CD14-positive monocyte (primary cell): Measurements from ENCODE around the gene CYP26C1. TPM values are rescaled to one million over a fixed set of nuclear protein-coding genes. Genes with fewer than 3 reads are reported as not detected.
"Not testable (repeated sequence)": the region's sequence is repeated elsewhere in the genome, so short reads cannot be mapped to it uniquely, and the experiment has no call there.

Experiments
- DNase-seq, 3 donors: peaks; one replicate each; pipeline ENCODE4 v3.0.0-alpha.2; 2011 to 2022
- H2AFZ ChIP-seq: 2 replicates; pipeline ENCODE4 v1.6.0; 2012; ENCODE audit warnings: mild to moderate bottlenecking, low read depth, low read length, inconsistent platforms; ENCODE audit not compliant: insufficient read depth, poor library complexity, severe bottlenecking
- H3K27ac ChIP-seq, 2 donors: 1 replicate in 1 of 2; 2 replicates in 1 of 2; pipeline ENCODE4 v1.5.1; 2012 to 2013; ENCODE audit warnings: low read length in 2 of 2, control low read depth in 1 of 2, inconsistent platforms in 1 of 2, low read depth in 1 of 2, mild to moderate bottlenecking in 1 of 2
- H3K27me3 ChIP-seq, 2 donors: one replicate each; pipeline versions ENCODE4 v1.6.0 to v1.6.1; 2011 to 2013; ENCODE audit warnings: low read length in 2 of 2; ENCODE audit not compliant: control insufficient read depth in 2 of 2, insufficient read depth in 2 of 2
- H3K36me3 ChIP-seq, 2 donors: replicated peaks in 1 of 2; 1 replicate in 1 of 2; 2 replicates in 1 of 2; pipeline versions ENCODE4 v1.5.1 to v1.6.1; 2012 to 2013; ENCODE audit warnings: low read length in 2 of 2, control low read depth in 1 of 2, inconsistent platforms in 1 of 2, mild to moderate bottlenecking in 1 of 2; ENCODE audit not compliant: insufficient read depth in 2 of 2, control insufficient read depth in 1 of 2
- H3K4me1 ChIP-seq, 2 donors: 1 replicate in 1 of 2; 2 replicates in 1 of 2; pipeline versions ENCODE4 v1.5.1 to v1.6.1; 2012 to 2013; ENCODE audit warnings: low read length in 2 of 2, control low read depth in 1 of 2, inconsistent platforms in 1 of 2, mild to moderate bottlenecking in 1 of 2, moderate library complexity in 1 of 2; ENCODE audit not compliant: insufficient read depth in 2 of 2, control insufficient read depth in 1 of 2
- H3K4me2 ChIP-seq: replicated peaks from 2 replicates; pipeline ENCODE3; 2012; ENCODE audit warnings: low read length, moderate library complexity, mild to moderate bottlenecking; ENCODE audit not compliant: poor library complexity, severe bottlenecking; ENCODE audit errors: extremely low read depth
- H3K4me3 ChIP-seq, 3 experiments: fragments of 200-600 bp in 1 of 3; sonication (generic) in 1 of 3; replicated peaks in 1 of 3; 1 replicate in 2 of 3; 2 replicates in 1 of 3; pipeline ENCODE4 v1.5.1; 2011 to 2013; ENCODE audit warnings: low read length in 3 of 3, mild to moderate bottlenecking in 3 of 3, control low read depth in 2 of 3, low read depth in 2 of 3, inconsistent platforms in 1 of 3, moderate library complexity in 1 of 3
- H3K79me2 ChIP-seq: 2 replicates; pipeline ENCODE4 v1.6.0; 2012; ENCODE audit warnings: mild to moderate bottlenecking, control low read depth, inconsistent platforms, low read length, moderate library complexity; ENCODE audit not compliant: insufficient read depth
- H3K9ac ChIP-seq: 2 replicates; pipeline ENCODE4 v1.6.0; 2017; ENCODE audit warnings: low read length, mild to moderate bottlenecking; ENCODE audit not compliant: insufficient read depth, poor library complexity, severe bottlenecking
- H3K9me3 ChIP-seq, 2 donors: replicated peaks in 1 of 2; 1 replicate in 1 of 2; 2 replicates in 1 of 2; pipeline versions ENCODE4 v1.5.1 to v1.6.1; 2012 to 2013; ENCODE audit warnings: low read length in 2 of 2, control low read depth in 1 of 2; ENCODE audit not compliant: control insufficient read depth in 1 of 2, insufficient read depth in 1 of 2
- H4K20me1 ChIP-seq: 2 replicates; pipeline ENCODE4 v1.6.0; 2012; ENCODE audit warnings: mild to moderate bottlenecking, low read length, control low read depth, moderate library complexity; ENCODE audit not compliant: insufficient read depth
- H3K27ac Mint-ChIP-seq, 7 donors: one replicate each; pipeline ENCODE4 v1.8.0; 2020; ENCODE audit warnings: mild to moderate bottlenecking in 7 of 7, mixed read lengths in 7 of 7, moderate library complexity in 6 of 7, inconsistent platforms in 2 of 7
- H3K27me3 Mint-ChIP-seq, 3 donors: one replicate each; pipeline ENCODE4 v1.8.0; 2021 to 2022; ENCODE audit warnings: low read depth in 3 of 3, mild to moderate bottlenecking in 3 of 3, mixed read lengths in 3 of 3, moderate library complexity in 3 of 3, inconsistent platforms in 1 of 3
- H3K36me3 Mint-ChIP-seq, 2 donors: one replicate each; pipeline ENCODE4 v1.8.0; 2020; ENCODE audit warnings: mixed read lengths in 2 of 2, inconsistent platforms in 1 of 2, mild to moderate bottlenecking in 1 of 2
- H3K4me1 Mint-ChIP-seq: one replicate; pipeline ENCODE4 v1.8.0; 2020; ENCODE audit warnings: mild to moderate bottlenecking, mixed read lengths
- H3K4me3 Mint-ChIP-seq, 2 donors: one replicate each; pipeline ENCODE4 v1.8.0; 2020; ENCODE audit warnings: mild to moderate bottlenecking in 2 of 2, mixed read lengths in 2 of 2, moderate library complexity in 1 of 2
- H3K9me3 Mint-ChIP-seq, 7 donors: one replicate each; pipeline ENCODE4 v1.8.0; 2020 to 2022; ENCODE audit warnings: mixed read lengths in 7 of 7, mild to moderate bottlenecking in 6 of 7, moderate library complexity in 6 of 7, inconsistent platforms in 2 of 7
- WGBS: methylation state at CpG from one replicate; pipeline ENCODE4 v1.1.5; 2013; ENCODE audit warnings: missing lambda C conversion rate; ENCODE audit not compliant: insufficient coverage; 5-methylcytosine and 5-hydroxymethylcytosine counted together
- intact Hi-C, 2 donors: fragments of 100-400 bp; cut with micrococcal nuclease; formaldehyde crosslinking; loops; one replicate each; pipeline versions ENCODE4 v1.15.0 to v1.15.1; 2023
- polyA plus RNA-seq, 3 donors: library from polyadenylated mRNA; depleted of rRNA in 1 of 3; unstranded in 2 of 3; stranded (reverse) in 1 of 3; fragments of 300-500 nt in 2 of 3; fragments of >200 nt in 1 of 3; fragmentation: Illumina TruSeq in 2 of 3; gene quantifications; 1 replicate in 2 of 3; 2 replicates in 1 of 3; pipeline ENCODE4 v1.2.3, GENCODE V29; 2012 to 2021
- TF ChIP-seq, protein P1 (sequence below): fragments of 200-600 bp; IDR thresholded peaks from one replicate; pipeline ENCODE4 v1.8.0; 2022; ENCODE audit warnings: antibody characterized with exemption, mild to moderate bottlenecking

CYP26C1 gene
- polyA plus RNA-seq, 3 donors, result not detected

DNA sequence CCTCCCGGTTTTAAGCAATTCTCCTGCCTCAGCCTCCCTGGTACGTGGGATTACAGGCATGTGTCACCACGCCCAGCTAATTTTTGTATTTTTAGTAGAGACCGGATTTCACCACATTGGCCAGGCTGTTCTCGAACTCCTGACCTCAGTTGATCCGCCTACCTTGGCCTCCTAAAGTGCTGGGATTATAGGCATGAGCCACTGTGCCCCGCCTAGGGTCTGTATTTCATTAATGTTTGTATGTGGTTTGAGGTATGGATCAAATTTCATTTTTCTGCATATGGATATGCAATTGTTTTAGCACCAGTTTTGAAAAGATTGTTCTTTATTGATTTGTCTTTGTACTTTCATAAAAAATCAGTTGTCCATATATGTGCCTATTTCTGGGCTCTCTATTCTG lies 39.1 kb downstream of the CYP26C1 start:
- Mint-ChIP-seq H3K27me3 (peaks cover 2 to 5% (median 3%) of the 10 kb centered on the region in 3 donors), H3K4me3 (no peak overlapping the region), H3K36me3 (no peaks in the 10 kb centered on the region), H3K27ac (no peak overlapping the region), H3K4me1 (no peaks in the 10 kb centered on the region), H3K9me3 (peaks cover 0 to 12% (median 2%) of the 10 kb centered on the region in 7 donors)
- no peaks in the 10 kb centered on the region for H3K27me3 ChIP-seq
- no peaks in the 10 kb centered on the region for H3K36me3 ChIP-seq
- no peak for DNase-seq
- intact Hi-C loops, result no loop called here
- no peaks in the 10 kb centered on the region for H3K9me3 ChIP-seq
- H3K9ac ChIP-seq, result no peak overlapping the region
- WGBS, result 92% methylated on average over 7 of the region's 7 CpGs
- H2AFZ ChIP-seq, result no peak overlapping the region
- no peak overlapping the region for H3K4me2 ChIP-seq
- H3K4me3 ChIP-seq, result no peak overlapping the region
- H3K27ac ChIP-seq, result no peak overlapping the region
- TF ChIP-seq, protein P1, sequence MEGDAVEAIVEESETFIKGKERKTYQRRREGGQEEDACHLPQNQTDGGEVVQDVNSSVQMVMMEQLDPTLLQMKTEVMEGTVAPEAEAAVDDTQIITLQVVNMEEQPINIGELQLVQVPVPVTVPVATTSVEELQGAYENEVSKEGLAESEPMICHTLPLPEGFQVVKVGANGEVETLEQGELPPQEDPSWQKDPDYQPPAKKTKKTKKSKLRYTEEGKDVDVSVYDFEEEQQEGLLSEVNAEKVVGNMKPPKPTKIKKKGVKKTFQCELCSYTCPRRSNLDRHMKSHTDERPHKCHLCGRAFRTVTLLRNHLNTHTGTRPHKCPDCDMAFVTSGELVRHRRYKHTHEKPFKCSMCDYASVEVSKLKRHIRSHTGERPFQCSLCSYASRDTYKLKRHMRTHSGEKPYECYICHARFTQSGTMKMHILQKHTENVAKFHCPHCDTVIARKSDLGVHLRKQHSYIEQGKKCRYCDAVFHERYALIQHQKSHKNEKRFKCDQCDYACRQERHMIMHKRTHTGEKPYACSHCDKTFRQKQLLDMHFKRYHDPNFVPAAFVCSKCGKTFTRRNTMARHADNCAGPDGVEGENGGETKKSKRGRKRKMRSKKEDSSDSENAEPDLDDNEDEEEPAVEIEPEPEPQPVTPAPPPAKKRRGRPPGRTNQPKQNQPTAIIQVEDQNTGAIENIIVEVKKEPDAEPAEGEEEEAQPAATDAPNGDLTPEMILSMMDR, result no peak
- no peaks in the 10 kb centered on the region for H4K20me1 ChIP-seq
- no peaks in the 10 kb centered on the region for H3K4me1 ChIP-seq
- H3K79me2 ChIP-seq, result no peaks in the 10 kb centered on the region

DNA sequence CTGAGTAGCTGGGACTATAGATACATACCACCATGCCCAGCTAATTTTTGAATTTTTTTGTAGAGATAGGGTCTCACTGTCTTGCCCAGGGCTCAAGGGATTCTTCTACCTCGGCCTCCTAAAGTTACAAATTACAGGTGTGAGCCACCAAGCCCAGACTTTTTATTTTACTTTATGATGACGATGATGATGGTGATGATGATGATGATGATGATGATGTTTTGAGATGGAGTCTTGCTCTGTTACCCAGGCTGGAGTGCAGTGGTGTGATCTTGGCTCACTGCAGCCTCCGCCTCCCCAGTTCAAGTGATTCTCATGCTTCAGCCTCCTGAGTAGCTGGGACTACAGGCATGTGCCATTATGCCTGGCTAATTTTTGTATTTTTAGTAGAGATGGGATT lies 40.5 kb downstream of the CYP26C1 start:
- H3K27me3 ChIP-seq, H3K27me3 Mint-ChIP-seq, H3K36me3 ChIP-seq, H2AFZ ChIP-seq, H3K9me3 ChIP-seq, DNase-seq, H3K27ac ChIP-seq, H3K27ac Mint-ChIP-seq, H3K36me3 Mint-ChIP-seq, H3K4me3 ChIP-seq, H3K4me1 ChIP-seq, H3K9ac ChIP-seq, H3K4me2 ChIP-seq, intact Hi-C loops, H3K4me1 Mint-ChIP-seq, H4K20me1 ChIP-seq, H3K4me3 Mint-ChIP-seq, H3K79me2 ChIP-seq: not testable (repeated sequence)
- WGBS, result 92% methylated on average over 2 of the region's 3 CpGs
- peaks cover 0 to 12% (median 3%) of the 10 kb centered on the region in 7 donors for H3K9me3 Mint-ChIP-seq
